SK-N-SH (cell line): Measurements from ENCODE around the gene KCNT1. TPM values are rescaled to one million over a fixed set of nuclear protein-coding genes. Genes with fewer than 3 reads are reported as not detected.

Source experiments
- CTCF ChIA-PET: fragments of 300-600, 350-600 bp; formaldehyde crosslinking; extraction: SDS; loops from one replicate; lab custom pipeline; 2021; lab: Yijun Ruan, JAX
- POLR2A ChIA-PET: fragments of 350-600 bp; sonication (Branson Sonifier 250); formaldehyde crosslinking; extraction: SDS; loops from one replicate; lab custom pipeline; 2020; ENCODE audit warnings: antibody characterized with exemption, inconsistent platforms; lab: Yijun Ruan, JAX
- DNase-seq: peaks from one replicate; pipeline ENCODE4 v3.0.0; 2012
- H2AFZ ChIP-seq: fragments of 200-600 bp; sonication (generic); 2 replicates; pipeline ENCODE4 v1.8.1; 2016; ENCODE audit warnings: antibody characterized with exemption, mild to moderate bottlenecking, low read depth
- H3F3A ChIP-seq: fragments of 200-600 bp; sonication (generic); replicated peaks from 2 replicates; pipeline ENCODE3; 2016; ENCODE audit warnings: antibody characterized with exemption, mild to moderate bottlenecking; ENCODE audit not compliant: insufficient read depth
- H3K27ac ChIP-seq, 2 experiments: fragments of 200-500 bp in 1 of 2; fragments of 200-600 bp in 1 of 2; sonication (Bioruptor generic) in 1 of 2; sonication (generic), shearing (Covaris generic) in 1 of 2; 2 replicates each; pipeline versions ENCODE4 v1.5.1 to v1.6.1; 2014 to 2016; ENCODE audit warnings: low read depth in 2 of 2, inconsistent platforms in 1 of 2, low read length in 1 of 2, mild to moderate bottlenecking in 1 of 2, mixed read lengths in 1 of 2
- H3K27me3 ChIP-seq: fragments of 200-600 bp; sonication (generic), shearing (Covaris generic); 2 replicates; pipeline ENCODE4 v1.6.1; 2016; ENCODE audit warnings: mixed run types; ENCODE audit not compliant: insufficient read depth
- H3K36me3 ChIP-seq, 2 experiments: fragments of 200-500 bp in 1 of 2; fragments of 200-600 bp in 1 of 2; sonication (Bioruptor generic) in 1 of 2; sonication (generic) in 1 of 2; replicated peaks in 1 of 2; 2 replicates each; pipeline versions ENCODE3 to v1.5.1; 2014 to 2016; ENCODE audit warnings: low read length in 1 of 2, mild to moderate bottlenecking in 1 of 2; ENCODE audit not compliant: insufficient read depth in 2 of 2, control insufficient read depth in 1 of 2
- H3K4me1 ChIP-seq, 2 experiments: fragments of 200-500 bp in 1 of 2; fragments of 200-600 bp in 1 of 2; sonication (Bioruptor generic) in 1 of 2; sonication (generic), shearing (Covaris generic) in 1 of 2; 2 replicates each; pipeline versions ENCODE4 v1.5.1 to v1.6.1; 2014 to 2016; ENCODE audit warnings: low read depth in 1 of 2, low read length in 1 of 2, mixed run types in 1 of 2; ENCODE audit not compliant: insufficient read depth in 2 of 2, control insufficient read depth in 1 of 2
- H3K4me2 ChIP-seq: fragments of 200-600 bp; sonication (generic), shearing (Covaris generic); 2 replicates; pipeline ENCODE4 v1.6.1; 2017; ENCODE audit warnings: mixed run types
- H3K4me3 ChIP-seq, 2 experiments: fragments of 200-500 bp in 1 of 2; fragments of 200-600 bp in 1 of 2; sonication (Bioruptor generic) in 1 of 2; sonication (generic), shearing (Covaris generic) in 1 of 2; 2 replicates each; pipeline versions ENCODE4 v1.5.1 to v1.8.1; 2014 to 2016; ENCODE audit warnings: low read depth in 2 of 2, inconsistent platforms in 1 of 2, low read length in 1 of 2, mild to moderate bottlenecking in 1 of 2, mixed read lengths in 1 of 2, moderate library complexity in 1 of 2
- H3K79me2 ChIP-seq: fragments of 200-600 bp; sonication (generic); 2 replicates; pipeline ENCODE4 v1.8.1; 2017; ENCODE audit warnings: mild to moderate bottlenecking; ENCODE audit not compliant: insufficient read depth
- H3K9ac ChIP-seq: fragments of 200-600 bp; sonication (generic); 2 replicates; pipeline ENCODE4 v1.6.1; 2017; ENCODE audit warnings: mixed run types
- H3K9me2 ChIP-seq: fragments of 200-600 bp; sonication (generic); 2 replicates; pipeline ENCODE4 v1.6.1; 2017; ENCODE audit warnings: mixed run types
- H3K9me3 ChIP-seq: fragments of 200-600 bp; sonication (generic); 2 replicates; pipeline ENCODE4 v1.6.1; 2017; ENCODE audit warnings: mixed run types, mild to moderate bottlenecking, moderate library complexity
- H4K20me1 ChIP-seq: fragments of 200-600 bp; sonication (generic); 2 replicates; pipeline ENCODE4 v1.6.1; 2017; ENCODE audit warnings: mild to moderate bottlenecking, mixed run types; ENCODE audit not compliant: insufficient read depth
- ELF1 ChIP-seq: IDR thresholded peaks from 2 replicates; pipeline ENCODE4 v1.4.0; 2012
- EP300 ChIP-seq, 2 experiments: IDR thresholded peaks; 2 replicates each; pipeline versions ENCODE4 v1.4.0 to v1.6.1; 2012; ENCODE audit warnings: borderline replicate concordance in 1 of 2, low read depth in 1 of 2, low read length in 1 of 2
- EZH2phosphoT487 ChIP-seq: fragments of 200-600 bp; sonication (generic); IDR thresholded peaks from 2 replicates; pipeline ENCODE4 v1.6.1; 2017; ENCODE audit warnings: low read depth, mixed run types, mild to moderate bottlenecking, antibody characterized with exemption, moderate library complexity, borderline replicate concordance
- FOXM1 ChIP-seq: IDR thresholded peaks from 2 replicates; pipeline ENCODE4 v1.4.0; 2012; ENCODE audit warnings: low read depth, mild to moderate bottlenecking
- JUND ChIP-seq: IDR thresholded peaks from 2 replicates; pipeline ENCODE4 v1.4.0; 2012
- NFIC ChIP-seq: IDR thresholded peaks from 2 replicates; pipeline ENCODE4 v1.4.0; 2012; ENCODE audit warnings: borderline replicate concordance
- NRF1 ChIP-seq: IDR thresholded peaks from 2 replicates; pipeline ENCODE4 v1.6.1; 2012; ENCODE audit warnings: low read depth, mild to moderate bottlenecking, low read length
- PBX3 ChIP-seq: IDR thresholded peaks from 2 replicates; pipeline ENCODE4; 2012
- RAD21 ChIP-seq: IDR thresholded peaks from 2 replicates; pipeline ENCODE4 v1.6.1; 2012; ENCODE audit warnings: mild to moderate bottlenecking, low read length
- REST ChIP-seq: IDR thresholded peaks from 2 replicates; pipeline ENCODE4 v1.6.1; 2012; ENCODE audit warnings: mild to moderate bottlenecking, low read depth, low read length, moderate library complexity
- RXRA ChIP-seq: IDR thresholded peaks from 2 replicates; pipeline ENCODE4 v1.4.0; 2012; ENCODE audit warnings: low read depth, mild to moderate bottlenecking, borderline replicate concordance
- SIN3A ChIP-seq: IDR thresholded peaks from 2 replicates; pipeline ENCODE4 v1.6.1; 2012; ENCODE audit warnings: low read depth, mild to moderate bottlenecking, low read length, moderate library complexity, borderline replicate concordance
- TEAD4 ChIP-seq: IDR thresholded peaks from 2 replicates; pipeline ENCODE4 v1.4.0; 2012; ENCODE audit warnings: mild to moderate bottlenecking, borderline replicate concordance; ENCODE audit not compliant: insufficient read depth
- USF1 ChIP-seq: IDR thresholded peaks from 2 replicates; pipeline ENCODE4 v1.4.0; 2012; ENCODE audit warnings: low read depth, borderline replicate concordance
- USF2 ChIP-seq: fragments of 150-350 bp; IDR thresholded peaks from 2 replicates; pipeline ENCODE4 v1.6.1; 2017; ENCODE audit warnings: antibody characterized with exemption, low read length, low read depth, borderline replicate concordance
- YY1 ChIP-seq: IDR thresholded peaks from 2 replicates; pipeline ENCODE4 v1.4.0; 2012; ENCODE audit warnings: low read depth, mild to moderate bottlenecking
- WGBS: methylation state at CpG from one replicate; pipeline ENCODE4 v1.1.6; 2017; ENCODE audit warnings: low lambda C conversion rate; 5-methylcytosine and 5-hydroxymethylcytosine counted together
- polyA plus RNA-seq, 3 experiments: library from polyadenylated mRNA; depleted of rRNA; stranded (reverse); fragments of >200 nt; gene quantifications; 2 replicates each; pipeline ENCODE4 v1.2.3, GENCODE V29; 2012

Gene KCNT1
- polyA plus RNA-seq, 1 of the 3 experiments (the other 2 are of a cell fraction) = 0.08 TPM

- H3K79me2 ChIP-seq = no peaks in the 10 kb centered on the region
- H2AFZ ChIP-seq = no peak overlapping the region
- H3K27me3 ChIP-seq = no peaks in the 10 kb centered on the region
- CTCF ChIA-PET = interaction anchor here (4.1 kb wide), 1 partner anchor 14 kb away, joined by 32 read pairs; the partner anchor contains the start of gene KCNT1
- no peaks in the 10 kb centered on the region for H3K36me3 ChIP-seq
- no peaks in the 10 kb centered on the region for H4K20me1 ChIP-seq
- H3K4me1 ChIP-seq = peaks cover 0 to 19% of the 10 kb centered on the region in 2 experiments; a peak in 1 of 4 replicates
- H3F3A ChIP-seq = no peaks in the 10 kb centered on the region
- H3K9me3 ChIP-seq = no peaks in the 10 kb centered on the region
- DNase-seq = no peak
- POLR2A ChIA-PET = no interaction called here
- no peak overlapping the region for H3K4me3 ChIP-seq
- no peak overlapping the region for H3K4me2 ChIP-seq
- no peak overlapping the region for H3K9ac ChIP-seq
- TF ChIP-seq NRF1 (no peak), SIN3A (no peak), PBX3 (no peak), USF1 (no peak), USF2 (no peak), ELF1 (no peak), REST (no peak), NFIC (no peak), RXRA (no peak), EZH2phosphoT487 (no peak), EP300 (IDR thresholded peaks at IDR 0.05; ENCODE audit: borderline replicate concordance in 1 of 2, low read depth in 1 of 2, low read length in 1 of 2) (no peak), YY1 (no peak), FOXM1 (no peak), TEAD4 (no peak), RAD21 (no peak), JUND (no peak)
- H3K27ac ChIP-seq = no peak overlapping the region
- WGBS = 35% methylated on average over 8 of the region's 13 CpGs
- H3K9me2 ChIP-seq = no peaks in the 10 kb centered on the region
These were observed 15.4 kb downstream of the KCNT1 start for GRCh38 chr9:135717410-135717809.
